LoVo (cell line): ENCODE results near the gene ARHGDIA.
A peak's percentile ranks its signal among the peaks of the same experiment; 100 is the strongest.
"Not testable (repeated sequence)": the region's sequence is repeated elsewhere in the genome, so short reads cannot be mapped to it uniquely, and the experiment has no call there.

Experiments
- DNase-seq: peaks from one replicate; pipeline ENCODE4 v3.0.0-alpha.2; 2016; ENCODE audit warnings: low spot score

Gene ARHGDIA

GRCh38 chr17:81842725-81843504, 28.2 kb downstream of the ARHGDIA start:
- DNase-seq, result no peak

GRCh38 chr17:81842378-81842724, 28.8 kb downstream of the ARHGDIA start:
- DNase-seq, result no peak

- no peak for DNase-seq
These were observed 29.3 kb downstream of the ARHGDIA start for GRCh38 chr17:81841866-81842265.

GRCh38 chr17:81840826-81841778, 30.0 kb downstream of the ARHGDIA start:
- no peak for DNase-seq

GRCh38 chr17:81840059-81840458, 31.1 kb downstream of the ARHGDIA start:
- not testable (repeated sequence) for DNase-seq

- DNase-seq, result no peak
These were observed 31.8 kb downstream of the ARHGDIA start for GRCh38 chr17:81839301-81839700.

GRCh38 chr17:81838753-81839255, 32.3 kb downstream of the ARHGDIA start:
- DNase-seq, result no peak

- no peak for DNase-seq
These were observed 33.5 kb downstream of the ARHGDIA start for GRCh38 chr17:81837641-81838040.

GRCh38 chr17:81834831-81835267, 36.3 kb downstream of the ARHGDIA start, which contains the start of gene PPP1R27:
Gene PPP1R27, minus strand, starts transcription at chr17:81835050. Its CDS starts 97 bp downstream, at chr17:81834953.
- no peak for DNase-seq

- DNase-seq, result no peak
These were observed 37.0 kb downstream of the ARHGDIA start for GRCh38 chr17:81833921-81834830.

- DNase-seq, result peak; percentile 94
These were observed 37.8 kb downstream of the ARHGDIA start, which contains the start of gene MCRIP1 for GRCh38 chr17:81833160-81833920. Gene MCRIP1, minus strand, starts transcription at chr17:81833291. Its CDS starts 8,785 bp downstream, at chr17:81824506.

- DNase-seq, result no peak
These were observed 38.5 kb downstream of the ARHGDIA start for GRCh38 chr17:81832608-81833159.

GRCh38 chr17:81831957-81832607, 39.1 kb downstream of the ARHGDIA start:
- no peak for DNase-seq

- no peak for DNase-seq
These were observed 39.6 kb downstream of the ARHGDIA start for GRCh38 chr17:81831563-81831956.

GRCh38 chr17:81829858-81830257, 41.3 kb downstream of the ARHGDIA start:
- no peak for DNase-seq

GRCh38 chr17:81828656-81829055, 42.5 kb downstream of the ARHGDIA start:
- no peak for DNase-seq

GRCh38 chr17:81825841-81826466, 45.2 kb downstream of the ARHGDIA start:
- no peak for DNase-seq

- no peak for DNase-seq
These were observed 46.5 kb downstream of the ARHGDIA start for GRCh38 chr17:81824595-81824994.

- no peak for DNase-seq
These were observed 47.2 kb downstream of the ARHGDIA start for GRCh38 chr17:81823820-81824550.
